Measurements from ENCODE around the gene UNC13D. TPM values are rescaled to one million over a fixed set of nuclear protein-coding genes. Genes with fewer than 3 reads are reported as not detected.

Gene UNC13D
- total and polyA plus RNA-seq, 9 of the 15 experiments (the other 6 are each of a cell fraction or from before 2014, with no cell fraction given), result 0.86 to 244 (median 69.2) TPM

DNA sequence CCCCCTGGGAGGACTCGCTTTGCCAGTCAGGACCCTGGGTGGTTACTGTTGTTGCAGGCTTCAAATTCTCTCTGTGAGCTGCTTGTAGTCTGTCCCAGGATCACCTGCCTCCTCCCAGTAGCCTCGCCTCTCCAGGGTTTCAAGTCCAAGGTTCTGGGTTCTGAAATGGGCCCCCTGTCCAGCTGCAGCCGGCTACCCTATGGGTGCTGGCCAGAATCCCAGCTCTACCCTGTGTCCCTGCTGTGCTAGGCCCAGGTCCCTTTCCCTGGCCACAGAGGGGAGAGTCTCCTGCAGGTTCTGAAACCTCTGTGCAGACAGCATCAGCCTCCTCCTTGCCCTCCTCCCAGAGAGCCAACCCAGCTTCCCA, 21.4 kb downstream of the UNC13D start:
- BruUV-seq (replicated peaks), result no TSS peak
- intact Hi-C loops (cut with micrococcal nuclease), result no loop called here

More for the DNA sequence above, 21.4 kb downstream of the UNC13D start:
- Histone ChIP-seq H3K4me3 (no peak overlapping the region), H3K9me1 (ENCODE audit: control insufficient read depth, insufficient read depth, low read length) (no peaks in the 10 kb centered on the region), H3K36me3 (ENCODE audit: control insufficient read depth, insufficient read depth, low read length) (peaks cover 77% of the 10 kb centered on the region; the same call in 2 of the 3 replicates), H3K4me2 (ENCODE audit: insufficient read depth, low read length) (no peak overlapping the region), H3K9me3 (replicated peaks; ENCODE audit: control insufficient read depth, insufficient read depth, low read depth, low read length) (no peaks in the 10 kb centered on the region), H3K27me3 (ENCODE audit: control insufficient read depth in 2 of 2, insufficient read depth in 2 of 2, low read length in 2 of 2) (no peaks in the 10 kb centered on the region), H3K79me2 (ENCODE audit: control insufficient read depth, insufficient read depth, low read length) (no peaks in the 10 kb centered on the region), H3K27ac (ENCODE audit: extremely low read depth, low read depth, low read length) (no peak overlapping the region), H4K20me1 (replicated peaks; ENCODE audit: control insufficient read depth, insufficient read depth, low read length) (no peaks in the 10 kb centered on the region), H3K9ac (ENCODE audit: insufficient read depth in 1 of 2, low read depth in 2 of 2, low read length in 2 of 2) (0 out of 4 replicates have a peak overlapping the region, but pooled peaks of 1 of the 2 experiments have one; percentile 7), H2AFZ (ENCODE audit: low read depth, low read length) (no peak overlapping the region), H3K4me1 (replicated peaks in 1 of 2; ENCODE audit: control insufficient read depth in 2 of 2, insufficient read depth in 2 of 2, low read length in 2 of 2) (peaks cover 0 to 39% of the 10 kb centered on the region in 2 experiments; a peak in 1 of 5 replicates)
- FAIRE-seq, result no peak
- ATAC-seq, result no peak
- 72% methylated on average over 3 of the region's 3 CpGs for WGBS (ENCODE audit: insufficient coverage, low coverage, missing lambda C conversion rate)
- in situ Hi-C loops (cut with MboI), result no loop called here
- no peak for DNase-seq (ENCODE audit: extremely low read depth in 1 of 4, low spot score in 3 of 4)
- CTCF ChIA-PET (ENCODE audit: low intra/inter-chr PET ratio), result no interaction called here
- POLR2A ChIA-PET, result interaction anchor here (0.8 to 8.0 kb wide), 8 partner anchors 7 to 47 kb away, joined by 3 to 121 read pairs (median 12); partner anchors contain the start of gene UNK
- TF ChIP-seq POLR2A (conservative IDR thresholded peaks at IDR 0.05), result 0 out of 2 replicates have a peak, but pooled peaks have one; percentile 2
- TF ChIP-seq PML (IDR thresholded peaks at IDR 0.05; ENCODE audit: low read length), result no peak
- no peak for TF ChIP-seq ZNF778 (CRISPR knock-in tag; IDR thresholded peaks at IDR 0.05)
- TF ChIP-seq KAT7 (CRISPR knock-in tag; IDR thresholded peaks at IDR 0.05; ENCODE audit: borderline replicate concordance), result no peak
- no peak for TF ChIP-seq ZFPM2 (CRISPR knock-in tag; IDR thresholded peaks at IDR 0.05)
- TF ChIP-seq ZSCAN32 (CRISPR knock-in tag; IDR thresholded peaks at IDR 0.05), result 0 out of 2 replicates have a peak, but pooled peaks have one; percentile 17
- TF ChIP-seq ESRRB (CRISPR knock-in tag; IDR thresholded peaks at IDR 0.05; ENCODE audit: borderline replicate concordance), result no peak
- no peak for TF ChIP-seq NUFIP1 (IDR thresholded peaks at IDR 0.05; ENCODE audit: partially characterized antibody)
- TF ChIP-seq, protein P1, sequence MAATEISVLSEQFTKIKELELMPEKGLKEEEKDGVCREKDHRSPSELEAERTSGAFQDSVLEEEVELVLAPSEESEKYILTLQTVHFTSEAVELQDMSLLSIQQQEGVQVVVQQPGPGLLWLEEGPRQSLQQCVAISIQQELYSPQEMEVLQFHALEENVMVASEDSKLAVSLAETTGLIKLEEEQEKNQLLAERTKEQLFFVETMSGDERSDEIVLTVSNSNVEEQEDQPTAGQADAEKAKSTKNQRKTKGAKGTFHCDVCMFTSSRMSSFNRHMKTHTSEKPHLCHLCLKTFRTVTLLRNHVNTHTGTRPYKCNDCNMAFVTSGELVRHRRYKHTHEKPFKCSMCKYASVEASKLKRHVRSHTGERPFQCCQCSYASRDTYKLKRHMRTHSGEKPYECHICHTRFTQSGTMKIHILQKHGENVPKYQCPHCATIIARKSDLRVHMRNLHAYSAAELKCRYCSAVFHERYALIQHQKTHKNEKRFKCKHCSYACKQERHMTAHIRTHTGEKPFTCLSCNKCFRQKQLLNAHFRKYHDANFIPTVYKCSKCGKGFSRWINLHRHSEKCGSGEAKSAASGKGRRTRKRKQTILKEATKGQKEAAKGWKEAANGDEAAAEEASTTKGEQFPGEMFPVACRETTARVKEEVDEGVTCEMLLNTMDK (IDR thresholded peaks at IDR 0.05; ENCODE audit: borderline replicate concordance, insufficient read depth, low read depth, low read length, poor library complexity, severe bottlenecking), result no peak
- no peak for TF ChIP-seq SAP30 (IDR thresholded peaks at IDR 0.05; ENCODE audit: borderline replicate concordance, insufficient read depth, low read depth, low read length, poor library complexity, severe bottlenecking)
- no peak for TF ChIP-seq HDAC8 (tag; IDR thresholded peaks at IDR 0.05)
- no peak for TF ChIP-seq NR3C1 (CRISPR knock-in tag; IDR thresholded peaks at IDR 0.05)
- TF ChIP-seq ZBED1 (IDR thresholded peaks at IDR 0.05), result no peak
